Astrocyte (in vitro differentiated cells and primary cell): ENCODE results near the gene HBZ. TPM values are rescaled to one million over a fixed set of nuclear protein-coding genes. Genes with fewer than 3 reads are reported as not detected.
"Not testable (repeated sequence)": the region's sequence is repeated elsewhere in the genome, so short reads cannot be mapped to it uniquely, and the experiment has no call there.

Experiments used
- DNase-seq: peaks from one replicate; pipeline ENCODE4 v3.0.0-alpha.2; 2010; ENCODE audit warnings: low read depth
- FAIRE-seq: peaks from 2 replicates; lab custom pipeline; 2011; peaks lifted over from hg19 to GRCh38; lab: Jason Lieb, UNC
- H2AFZ ChIP-seq: 2 replicates; pipeline ENCODE4 v1.6.0; 2012; ENCODE audit warnings: low read depth, low read length, inconsistent platforms
- H3K27ac ChIP-seq: 2 replicates; pipeline ENCODE4 v1.5.1; 2011; ENCODE audit warnings: low read depth, low read length, inconsistent platforms
- H3K27me3 ChIP-seq: 2 replicates; pipeline ENCODE4 v1.6.0; 2011; ENCODE audit warnings: low read length, inconsistent platforms; ENCODE audit not compliant: insufficient read depth
- H3K36me3 ChIP-seq: 2 replicates; pipeline ENCODE4 v1.5.1; 2011; ENCODE audit warnings: low read length, inconsistent platforms; ENCODE audit not compliant: insufficient read depth
- H3K4me1 ChIP-seq: 2 replicates; pipeline ENCODE4 v1.5.1; 2011; ENCODE audit warnings: low read length, inconsistent platforms; ENCODE audit not compliant: insufficient read depth
- H3K4me2 ChIP-seq: 2 replicates; pipeline ENCODE4 v1.6.0; 2012; ENCODE audit warnings: low read length, inconsistent platforms
- H3K4me3 ChIP-seq: 2 replicates; pipeline ENCODE4 v1.5.1; 2011; ENCODE audit warnings: low read depth, mild to moderate bottlenecking, low read length, inconsistent platforms; ENCODE audit not compliant: insufficient read depth
- H3K79me2 ChIP-seq: 2 replicates; pipeline ENCODE4 v1.6.0; 2012; ENCODE audit warnings: mild to moderate bottlenecking, low read length, inconsistent platforms; ENCODE audit not compliant: insufficient read depth
- H3K9ac ChIP-seq: 2 replicates; pipeline ENCODE4 v1.6.0; 2012; ENCODE audit warnings: mild to moderate bottlenecking, low read length, inconsistent platforms
- H3K9me3 ChIP-seq: 2 replicates; pipeline ENCODE4 v1.5.1; 2012; ENCODE audit warnings: low read depth, mild to moderate bottlenecking, low read length, inconsistent platforms; ENCODE audit not compliant: insufficient read depth
- H4K20me1 ChIP-seq: 2 replicates; pipeline ENCODE4 v1.6.0; 2012; ENCODE audit warnings: low read length, inconsistent platforms; ENCODE audit not compliant: insufficient read depth
- H3K27ac Mint-ChIP-seq: one replicate; pipeline ENCODE4 v1.8.0; 2021; ENCODE audit warnings: mild to moderate bottlenecking, mixed read lengths; ENCODE audit not compliant: unreplicated experiment
- H3K27me3 Mint-ChIP-seq: one replicate; pipeline ENCODE4 v1.8.0; 2021; ENCODE audit warnings: low read depth, mixed read lengths; ENCODE audit not compliant: unreplicated experiment
- H3K36me3 Mint-ChIP-seq: one replicate; pipeline ENCODE4 v1.8.0; 2021; ENCODE audit warnings: low read depth, mixed read lengths; ENCODE audit not compliant: unreplicated experiment
- H3K4me1 Mint-ChIP-seq: one replicate; pipeline ENCODE4 v1.8.0; 2021; ENCODE audit warnings: low read depth, mixed read lengths; ENCODE audit not compliant: unreplicated experiment
- H3K4me3 Mint-ChIP-seq: one replicate; pipeline ENCODE4 v1.8.0; 2021; ENCODE audit warnings: mild to moderate bottlenecking, moderate library complexity, mixed read lengths; ENCODE audit not compliant: unreplicated experiment
- H3K9me3 Mint-ChIP-seq: one replicate; pipeline ENCODE4 v1.8.0; 2021; ENCODE audit warnings: mild to moderate bottlenecking, mixed read lengths; ENCODE audit not compliant: unreplicated experiment
- CTCF ChIP-seq: IDR thresholded peaks from 2 replicates; pipeline ENCODE4 v1.5.1; 2011; ENCODE audit warnings: low read depth, mild to moderate bottlenecking, inconsistent platforms, low read length, moderate library complexity; ENCODE audit not compliant: insufficient read depth
- EZH2 ChIP-seq: IDR thresholded peaks from 2 replicates; pipeline ENCODE4 v1.6.1; 2012; ENCODE audit warnings: mild to moderate bottlenecking, low read length, inconsistent platforms; ENCODE audit not compliant: insufficient read depth
- total RNA-seq: library from RNA; stranded (reverse); gene quantifications from 2 replicates; pipeline ENCODE4 v1.2.1, GENCODE V29; 2021

Gene HBZ
- total RNA-seq, 1 donor from 2014 or later = not detected

- Mint-ChIP-seq H3K27ac (no peak overlapping the region), H3K27me3 (peaks cover 50% of the 10 kb centered on the region), H3K9me3 (peaks cover 9% of the 10 kb centered on the region), H3K4me1 (peaks cover 3% of the 10 kb centered on the region), H3K36me3 (peaks cover 3% of the 10 kb centered on the region), H3K4me3 (no peak overlapping the region)
- peaks cover 6% of the 10 kb centered on the region for H3K4me1 ChIP-seq
- no peak overlapping the region for H3K4me2 ChIP-seq
- no peaks in the 10 kb centered on the region for H3K36me3 ChIP-seq
- peaks cover 21% of the 10 kb centered on the region for H3K27me3 ChIP-seq
- H3K9ac ChIP-seq = no peak overlapping the region
- no peaks in the 10 kb centered on the region for H3K9me3 ChIP-seq
- TF ChIP-seq EZH2 = no peak
- TF ChIP-seq CTCF = no peak
- no peak overlapping the region for H3K4me3 ChIP-seq
- no peak for FAIRE-seq
- no peak for DNase-seq
- H3K79me2 ChIP-seq = no peaks in the 10 kb centered on the region
- no peaks in the 10 kb centered on the region for H4K20me1 ChIP-seq
- H2AFZ ChIP-seq = no peak overlapping the region
- H3K27ac ChIP-seq = no peak overlapping the region
Measured at GRCh38 chr16:159136-159849, 6.8 kb downstream of the HBZ start.

- not testable (repeated sequence) for FAIRE-seq, H3K9ac ChIP-seq, H3K4me3 Mint-ChIP-seq, H3K36me3 Mint-ChIP-seq, H3K79me2 ChIP-seq, H2AFZ ChIP-seq, H3K9me3 Mint-ChIP-seq, H3K4me1 ChIP-seq, H3K27ac Mint-ChIP-seq, H3K4me2 ChIP-seq, H3K9me3 ChIP-seq, H4K20me1 ChIP-seq, DNase-seq, H3K36me3 ChIP-seq, H3K27ac ChIP-seq, H3K4me1 Mint-ChIP-seq, H3K4me3 ChIP-seq
- peaks cover 46% of the 10 kb centered on the region for H3K27me3 Mint-ChIP-seq
- peaks cover 19% of the 10 kb centered on the region for H3K27me3 ChIP-seq
Measured at GRCh38 chr16:160242-160641, 7.8 kb downstream of the HBZ start.

- H3K27me3 ChIP-seq = peaks cover 21% of the 10 kb centered on the region
Measured at GRCh38 chr16:160691-161190, 8.3 kb downstream of the HBZ start.

More at GRCh38 chr16:160691-161190, 8.3 kb downstream of the HBZ start:
- TF ChIP-seq EZH2 (no peak), CTCF (no peak)
- Mint-ChIP-seq H3K4me1 (no peaks in the 10 kb centered on the region), H3K27ac (no peak overlapping the region), H3K36me3 (no peaks in the 10 kb centered on the region), H3K4me3 (no peak overlapping the region), H3K9me3 (peaks cover 7% of the 10 kb centered on the region), H3K27me3 (peaks cover 42% of the 10 kb centered on the region)
- H3K4me3 ChIP-seq = no peak overlapping the region
- no peaks in the 10 kb centered on the region for H4K20me1 ChIP-seq
- no peak for FAIRE-seq
- no peaks in the 10 kb centered on the region for H3K79me2 ChIP-seq
- DNase-seq = no peak
- no peak overlapping the region for H3K9ac ChIP-seq
- no peaks in the 10 kb centered on the region for H3K9me3 ChIP-seq
- no peak overlapping the region for H3K27ac ChIP-seq
- no peak overlapping the region for H3K4me2 ChIP-seq
- H3K4me1 ChIP-seq = peaks cover 6% of the 10 kb centered on the region
- H2AFZ ChIP-seq = no peak overlapping the region
- no peaks in the 10 kb centered on the region for H3K36me3 ChIP-seq
